IPS-18c (cell line): ENCODE results near the gene XYLT1.

Experiments
- H3K4me3 ChIP-seq: 2 replicates; pipeline ENCODE4 v1.7.0; 2013; ENCODE audit warnings: low read depth, mild to moderate bottlenecking, low read length, moderate library complexity; ENCODE audit not compliant: insufficient read depth
- H3K9me3 ChIP-seq: one replicate; pipeline ENCODE4 v1.6.1; 2013; ENCODE audit warnings: mild to moderate bottlenecking, low read length, moderate library complexity; ENCODE audit not compliant: control insufficient read depth, insufficient read depth

The XYLT1 gene

GRCh38 chr16:17446661-17447060, 24.1 kb downstream of the XYLT1 start:
- Histone ChIP-seq H3K9me3 (no peaks in the 10 kb centered on the region), H3K4me3 (no peak overlapping the region)

GRCh38 chr16:17445421-17445820, 25.3 kb downstream of the XYLT1 start:
- Histone ChIP-seq H3K4me3 (no peak overlapping the region), H3K9me3 (no peaks in the 10 kb centered on the region)

- no peak overlapping the region for H3K4me3 ChIP-seq
- peaks cover under 1% of the 10 kb centered on the region for H3K9me3 ChIP-seq
Observed at GRCh38 chr16:17444658-17445057, 26.1 kb downstream of the XYLT1 start.

GRCh38 chr16:17440131-17440530, 30.6 kb downstream of the XYLT1 start:
- H3K9me3 ChIP-seq, result peaks cover 2% of the 10 kb centered on the region
- no peak overlapping the region for H3K4me3 ChIP-seq

- Histone ChIP-seq H3K9me3 (peaks cover 2% of the 10 kb centered on the region), H3K4me3 (no peak overlapping the region)
Observed at GRCh38 chr16:17439580-17439979, 31.2 kb downstream of the XYLT1 start.

GRCh38 chr16:17437981-17438380, 32.8 kb downstream of the XYLT1 start:
- Histone ChIP-seq H3K9me3 (peaks cover 2% of the 10 kb centered on the region), H3K4me3 (no peak overlapping the region)

- peaks cover 2% of the 10 kb centered on the region for H3K9me3 ChIP-seq
Observed at GRCh38 chr16:17437127-17437720, 33.5 kb downstream of the XYLT1 start.

GRCh38 chr16:17435318-17435717, 35.4 kb downstream of the XYLT1 start:
- H3K4me3 ChIP-seq, result no peak overlapping the region

More at GRCh38 chr16:17437127-17437720, 33.5 kb downstream of the XYLT1 start:
- no peak overlapping the region for H3K4me3 ChIP-seq

GRCh38 chr16:17433577-17434451, 36.9 kb downstream of the XYLT1 start:
- H3K9me3 ChIP-seq, result no peaks in the 10 kb centered on the region
- no peak overlapping the region for H3K4me3 ChIP-seq

More at GRCh38 chr16:17435318-17435717, 35.4 kb downstream of the XYLT1 start:
- peaks cover 2% of the 10 kb centered on the region for H3K9me3 ChIP-seq

GRCh38 chr16:17432901-17433576, 37.7 kb downstream of the XYLT1 start:
- Histone ChIP-seq H3K4me3 (no peak overlapping the region), H3K9me3 (no peaks in the 10 kb centered on the region)

GRCh38 chr16:17431968-17432625, 38.7 kb downstream of the XYLT1 start:
- H3K4me3 ChIP-seq, result no peak overlapping the region
- H3K9me3 ChIP-seq, result no peaks in the 10 kb centered on the region

- Histone ChIP-seq H3K9me3 (no peaks in the 10 kb centered on the region), H3K4me3 (no peak overlapping the region)
Observed at GRCh38 chr16:17431012-17431411, 39.7 kb downstream of the XYLT1 start.

- no peak overlapping the region for H3K4me3 ChIP-seq
- H3K9me3 ChIP-seq, result no peaks in the 10 kb centered on the region
Observed at GRCh38 chr16:17426451-17426850, 44.3 kb downstream of the XYLT1 start.

- H3K9me3 ChIP-seq, result no peaks in the 10 kb centered on the region
- H3K4me3 ChIP-seq, result no peak overlapping the region
Observed at GRCh38 chr16:17424771-17425170, 46.0 kb downstream of the XYLT1 start.

GRCh38 chr16:17423221-17423620, 47.5 kb downstream of the XYLT1 start:
- no peaks in the 10 kb centered on the region for H3K9me3 ChIP-seq
- no peak overlapping the region for H3K4me3 ChIP-seq

GRCh38 chr16:17420816-17421215, 49.9 kb downstream of the XYLT1 start:
- no peak overlapping the region for H3K4me3 ChIP-seq
- no peaks in the 10 kb centered on the region for H3K9me3 ChIP-seq

GRCh38 chr16:17419266-17419665, 51.5 kb downstream of the XYLT1 start:
- H3K9me3 ChIP-seq, result no peaks in the 10 kb centered on the region
- no peak overlapping the region for H3K4me3 ChIP-seq
